Fibroblast of skin of left biceps (primary cell): ENCODE data around the gene TUBA4B.
"Not testable (repeated sequence)": the region's sequence is repeated elsewhere in the genome, so short reads cannot be mapped to it uniquely, and the experiment has no call there.

Source experiments
- DNase-seq, 2 experiments: peaks; one replicate each; pipeline ENCODE4 v3.0.0-alpha.2; 2013; ENCODE audit warnings: low read depth in 2 of 2

TUBA4B gene

GRCh38 chr2:219290381-219291171 lies 37.5 kb downstream of the TUBA4B start:
- DNase-seq, result no peak

- no peak for DNase-seq
Measured at GRCh38 chr2:219291394-219291793, 38.4 kb downstream of the TUBA4B start.

GRCh38 chr2:219291910-219292490 lies 39.0 kb downstream of the TUBA4B start:
- DNase-seq, result no peak

GRCh38 chr2:219292616-219293015 lies 39.6 kb downstream of the TUBA4B start:
- DNase-seq, result no peak

GRCh38 chr2:219293736-219294231 lies 40.7 kb downstream of the TUBA4B start:
- no peak for DNase-seq

- DNase-seq, result no peak
Measured at GRCh38 chr2:219294356-219295351, 41.6 kb downstream of the TUBA4B start.

GRCh38 chr2:219296142-219296541 lies 43.1 kb downstream of the TUBA4B start:
- DNase-seq, result no peak

GRCh38 chr2:219296631-219297391 lies 43.8 kb downstream of the TUBA4B start:
- DNase-seq, result no peak

GRCh38 chr2:219297766-219298456 lies 44.9 kb downstream of the TUBA4B start:
- DNase-seq, result no peak

- peak in 1 of 2 experiments; percentile 28 for DNase-seq
Measured at GRCh38 chr2:219298759-219299371, 45.8 kb downstream of the TUBA4B start.

- no peak for DNase-seq
Measured at GRCh38 chr2:219299372-219299760, 46.3 kb downstream of the TUBA4B start.

- no peak for DNase-seq
Measured at GRCh38 chr2:219300022-219300421, 47.0 kb downstream of the TUBA4B start.

GRCh38 chr2:219302412-219302968 lies 49.4 kb downstream of the TUBA4B start:
- DNase-seq, result no peak

GRCh38 chr2:219304223-219304622 lies 51.2 kb downstream of the TUBA4B start:
- no peak for DNase-seq

- no peak for DNase-seq
Measured at GRCh38 chr2:219306047-219306446, 53.0 kb downstream of the TUBA4B start.

GRCh38 chr2:219308142-219309101 lies 55.4 kb downstream of the TUBA4B start:
- DNase-seq, result peak; percentile 36 to 44

GRCh38 chr2:219309278-219309677 lies 56.2 kb downstream of the TUBA4B start, which contains the start of gene PTPRN:
Gene PTPRN (minus strand): TSS chr2:219309401. CDS start chr2:219309332, 69 bp downstream.
- peak; percentile 56 to 60 for DNase-seq

- not testable (repeated sequence) for DNase-seq
Measured at GRCh38 chr2:219312683-219313263, 59.7 kb downstream of the TUBA4B start.
